CD4-positive, alpha-beta T cell treated with Interleukin-6 for 4 hours (primary cell): ENCODE measurements around the gene PAX1.

ENCODE experiments used
- DNase-seq: peaks from one replicate; pipeline ENCODE4 v3.0.0-alpha.2; 2020; ENCODE audit warnings: mixed read lengths

The PAX1 gene

GRCh38 chr20:21739682-21740081 lies 34.2 kb downstream of the PAX1 start:
- no peak for DNase-seq

DNA sequence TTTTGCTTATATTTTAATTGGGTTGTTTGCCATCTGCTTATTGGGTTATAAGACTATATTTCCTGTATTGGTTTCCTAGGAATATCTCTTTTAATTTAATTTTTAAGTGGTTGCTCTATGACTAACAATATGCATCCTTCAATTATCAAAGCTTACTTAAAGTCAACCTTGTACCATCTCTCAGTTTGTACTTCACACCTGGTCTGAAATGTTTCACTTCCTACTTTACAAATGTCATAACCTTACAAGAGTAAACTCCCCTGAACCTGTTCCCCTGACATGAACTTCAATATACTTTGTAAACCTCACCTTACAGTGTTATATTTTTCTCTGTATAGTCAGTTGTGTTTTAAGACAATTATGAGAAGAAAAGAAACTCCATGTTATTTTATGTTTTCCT lies 35.8 kb downstream of the PAX1 start:
- DNase-seq, result no peak

DNA sequence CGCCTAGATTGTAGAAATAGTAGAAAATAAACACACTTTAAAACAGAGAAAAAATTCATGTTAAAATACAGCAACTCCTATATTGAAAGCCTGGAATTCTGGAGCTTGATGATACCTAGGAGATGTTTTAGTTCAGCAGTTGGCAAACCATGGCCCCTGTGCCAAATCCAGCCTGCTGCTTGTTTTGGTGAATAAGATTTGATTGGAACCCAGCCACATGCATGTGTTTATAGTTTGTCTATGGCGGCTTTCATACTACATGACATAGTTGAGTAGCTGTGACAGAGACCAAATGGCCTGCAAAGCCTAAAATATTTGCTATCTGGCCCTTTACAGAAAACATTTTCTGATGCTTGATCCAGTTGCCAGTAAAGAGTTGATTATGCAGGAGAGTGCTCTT lies 57.2 kb downstream of the PAX1 start:
- no peak for DNase-seq

DNA sequence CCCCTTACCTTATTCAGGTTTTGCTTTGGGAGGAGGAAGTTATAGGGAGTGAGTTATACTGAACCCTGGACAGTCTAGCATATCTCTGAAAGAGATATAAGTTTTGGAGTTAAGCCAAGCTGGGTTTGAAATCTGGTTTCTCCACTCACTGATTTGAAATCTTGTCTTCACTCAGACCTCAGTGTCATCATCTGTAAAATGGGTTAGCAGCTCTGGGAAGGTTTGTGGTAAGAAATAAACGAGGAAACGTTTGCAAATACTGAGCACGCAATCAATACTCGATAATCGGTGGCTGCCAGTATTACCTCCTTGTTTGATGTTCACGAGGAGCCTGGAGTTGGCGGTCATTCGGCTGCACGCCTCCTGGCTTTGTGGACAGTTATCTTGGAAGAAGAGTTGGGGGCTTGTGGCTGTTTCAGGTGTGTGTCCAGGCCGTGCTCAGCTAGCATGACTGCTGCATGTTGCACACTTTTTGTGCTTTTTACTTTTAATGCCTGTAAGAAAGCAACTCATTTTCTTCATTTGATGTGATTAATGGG lies 61.8 kb downstream of the PAX1 start:
- no peak for DNase-seq

- DNase-seq, result no peak
These were observed 62.3 kb downstream of the PAX1 start for GRCh38 chr20:21767739-21768223.
